CD14-positive monocyte (primary cell): ENCODE measurements around the gene ADAMTSL1. TPM values are rescaled to one million over a fixed set of nuclear protein-coding genes. Genes with fewer than 3 reads are reported as not detected.

ENCODE experiments used
- DNase-seq, 3 donors: peaks; one replicate each; pipeline ENCODE4 v3.0.0-alpha.2; 2011 to 2022
- H2AFZ ChIP-seq: 2 replicates; pipeline ENCODE4 v1.6.0; 2012; ENCODE audit warnings: mild to moderate bottlenecking, low read depth, low read length, inconsistent platforms; ENCODE audit not compliant: insufficient read depth, poor library complexity, severe bottlenecking
- H3K27ac ChIP-seq, 2 donors: 1 replicate in 1 of 2; 2 replicates in 1 of 2; pipeline ENCODE4 v1.5.1; 2012 to 2013; ENCODE audit warnings: low read length in 2 of 2, control low read depth in 1 of 2, inconsistent platforms in 1 of 2, low read depth in 1 of 2, mild to moderate bottlenecking in 1 of 2
- H3K27me3 ChIP-seq, 2 donors: one replicate each; pipeline versions ENCODE4 v1.6.0 to v1.6.1; 2011 to 2013; ENCODE audit warnings: low read length in 2 of 2; ENCODE audit not compliant: control insufficient read depth in 2 of 2, insufficient read depth in 2 of 2
- H3K36me3 ChIP-seq, 2 donors: replicated peaks in 1 of 2; 1 replicate in 1 of 2; 2 replicates in 1 of 2; pipeline versions ENCODE4 v1.5.1 to v1.6.1; 2012 to 2013; ENCODE audit warnings: low read length in 2 of 2, control low read depth in 1 of 2, inconsistent platforms in 1 of 2, mild to moderate bottlenecking in 1 of 2; ENCODE audit not compliant: insufficient read depth in 2 of 2, control insufficient read depth in 1 of 2
- H3K4me1 ChIP-seq, 2 donors: 1 replicate in 1 of 2; 2 replicates in 1 of 2; pipeline versions ENCODE4 v1.5.1 to v1.6.1; 2012 to 2013; ENCODE audit warnings: low read length in 2 of 2, control low read depth in 1 of 2, inconsistent platforms in 1 of 2, mild to moderate bottlenecking in 1 of 2, moderate library complexity in 1 of 2; ENCODE audit not compliant: insufficient read depth in 2 of 2, control insufficient read depth in 1 of 2
- H3K4me2 ChIP-seq: replicated peaks from 2 replicates; pipeline ENCODE3; 2012; ENCODE audit warnings: low read length, moderate library complexity, mild to moderate bottlenecking; ENCODE audit not compliant: poor library complexity, severe bottlenecking; ENCODE audit errors: extremely low read depth
- H3K4me3 ChIP-seq, 3 experiments: fragments of 200-600 bp in 1 of 3; sonication (generic) in 1 of 3; replicated peaks in 1 of 3; 1 replicate in 2 of 3; 2 replicates in 1 of 3; pipeline ENCODE4 v1.5.1; 2011 to 2013; ENCODE audit warnings: low read length in 3 of 3, mild to moderate bottlenecking in 3 of 3, control low read depth in 2 of 3, low read depth in 2 of 3, inconsistent platforms in 1 of 3, moderate library complexity in 1 of 3
- H3K79me2 ChIP-seq: 2 replicates; pipeline ENCODE4 v1.6.0; 2012; ENCODE audit warnings: mild to moderate bottlenecking, control low read depth, inconsistent platforms, low read length, moderate library complexity; ENCODE audit not compliant: insufficient read depth
- H3K9ac ChIP-seq: 2 replicates; pipeline ENCODE4 v1.6.0; 2017; ENCODE audit warnings: low read length, mild to moderate bottlenecking; ENCODE audit not compliant: insufficient read depth, poor library complexity, severe bottlenecking
- H3K9me3 ChIP-seq, 2 donors: replicated peaks in 1 of 2; 1 replicate in 1 of 2; 2 replicates in 1 of 2; pipeline versions ENCODE4 v1.5.1 to v1.6.1; 2012 to 2013; ENCODE audit warnings: low read length in 2 of 2, control low read depth in 1 of 2; ENCODE audit not compliant: control insufficient read depth in 1 of 2, insufficient read depth in 1 of 2
- H4K20me1 ChIP-seq: 2 replicates; pipeline ENCODE4 v1.6.0; 2012; ENCODE audit warnings: mild to moderate bottlenecking, low read length, control low read depth, moderate library complexity; ENCODE audit not compliant: insufficient read depth
- H3K27ac Mint-ChIP-seq, 7 donors: one replicate each; pipeline ENCODE4 v1.8.0; 2020; ENCODE audit warnings: mild to moderate bottlenecking in 7 of 7, mixed read lengths in 7 of 7, moderate library complexity in 6 of 7, inconsistent platforms in 2 of 7
- H3K27me3 Mint-ChIP-seq, 3 donors: one replicate each; pipeline ENCODE4 v1.8.0; 2021 to 2022; ENCODE audit warnings: low read depth in 3 of 3, mild to moderate bottlenecking in 3 of 3, mixed read lengths in 3 of 3, moderate library complexity in 3 of 3, inconsistent platforms in 1 of 3
- H3K36me3 Mint-ChIP-seq, 2 donors: one replicate each; pipeline ENCODE4 v1.8.0; 2020; ENCODE audit warnings: mixed read lengths in 2 of 2, inconsistent platforms in 1 of 2, mild to moderate bottlenecking in 1 of 2
- H3K4me1 Mint-ChIP-seq: one replicate; pipeline ENCODE4 v1.8.0; 2020; ENCODE audit warnings: mild to moderate bottlenecking, mixed read lengths
- H3K4me3 Mint-ChIP-seq, 2 donors: one replicate each; pipeline ENCODE4 v1.8.0; 2020; ENCODE audit warnings: mild to moderate bottlenecking in 2 of 2, mixed read lengths in 2 of 2, moderate library complexity in 1 of 2
- H3K9me3 Mint-ChIP-seq, 7 donors: one replicate each; pipeline ENCODE4 v1.8.0; 2020 to 2022; ENCODE audit warnings: mixed read lengths in 7 of 7, mild to moderate bottlenecking in 6 of 7, moderate library complexity in 6 of 7, inconsistent platforms in 2 of 7
- CTCF ChIP-seq: fragments of 200-600 bp; IDR thresholded peaks from one replicate; pipeline ENCODE4 v1.8.0; 2022; ENCODE audit warnings: antibody characterized with exemption, mild to moderate bottlenecking
- WGBS: methylation state at CpG from one replicate; pipeline ENCODE4 v1.1.5; 2013; ENCODE audit warnings: missing lambda C conversion rate; ENCODE audit not compliant: insufficient coverage; 5-methylcytosine and 5-hydroxymethylcytosine counted together
- intact Hi-C, 2 donors: fragments of 100-400 bp; cut with micrococcal nuclease; formaldehyde crosslinking; loops; one replicate each; pipeline versions ENCODE4 v1.15.0 to v1.15.1; 2023
- polyA plus RNA-seq, 3 donors: library from polyadenylated mRNA; depleted of rRNA in 1 of 3; unstranded in 2 of 3; stranded (reverse) in 1 of 3; fragments of 300-500 nt in 2 of 3; fragments of >200 nt in 1 of 3; fragmentation: Illumina TruSeq in 2 of 3; gene quantifications; 1 replicate in 2 of 3; 2 replicates in 1 of 3; pipeline ENCODE4 v1.2.3, GENCODE V29; 2012 to 2021

Gene ADAMTSL1
- polyA plus RNA-seq, 3 donors, result not detected

DNA sequence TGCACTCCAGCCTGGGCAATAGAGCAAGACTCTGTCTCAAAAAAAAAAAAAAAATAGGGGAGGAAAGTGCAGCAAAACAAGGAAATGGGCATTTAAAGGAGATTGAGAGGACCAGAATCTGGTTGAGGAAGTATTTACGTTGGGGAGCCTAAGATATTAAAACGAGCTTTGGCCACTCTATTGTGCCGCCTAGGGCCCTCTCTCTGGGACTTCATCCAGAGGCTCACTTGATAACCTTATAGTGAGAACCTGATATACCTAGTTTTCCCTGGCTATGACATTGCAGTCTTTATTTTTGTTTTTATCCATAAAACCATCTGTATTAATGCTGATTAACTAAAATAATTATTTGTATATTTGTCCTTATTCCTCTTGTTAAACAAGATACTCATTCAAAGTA lies 345.5 kb downstream of the ADAMTSL1 start:
- Histone ChIP-seq H2AFZ (no peak overlapping the region), H3K4me2 (no peak overlapping the region), H3K36me3 (no peaks in the 10 kb centered on the region), H3K27ac (no peak overlapping the region), H3K27me3 (no peaks in the 10 kb centered on the region), H3K9ac (no peak overlapping the region), H3K79me2 (no peaks in the 10 kb centered on the region), H4K20me1 (no peaks in the 10 kb centered on the region), H3K9me3 (no peaks in the 10 kb centered on the region), H3K4me3 (no peak overlapping the region), H3K4me1 (no peaks in the 10 kb centered on the region)
- H3K27me3 Mint-ChIP-seq, result peaks cover 1 to 7% (median 2%) of the 10 kb centered on the region in 3 donors
- H3K4me1 Mint-ChIP-seq, result no peaks in the 10 kb centered on the region
- H3K4me3 Mint-ChIP-seq, result no peak overlapping the region
- peaks cover 0 to 3% (median 0%) of the 10 kb centered on the region in 7 donors for H3K9me3 Mint-ChIP-seq
- H3K36me3 Mint-ChIP-seq, result no peaks in the 10 kb centered on the region
- 60% methylated on average over 1 of the region's 3 CpGs for WGBS
- no peak for DNase-seq
- TF ChIP-seq CTCF, result no peak
- H3K27ac Mint-ChIP-seq, result no peak overlapping the region
- intact Hi-C loops, result no loop called here

GRCh38 chr9:18820566-18821095 lies 346.7 kb downstream of the ADAMTSL1 start:
- Mint-ChIP-seq H3K9me3 (peaks cover 0 to 3% (median 1%) of the 10 kb centered on the region in 7 donors), H3K36me3 (no peaks in the 10 kb centered on the region), H3K27me3 (peaks cover 1 to 7% (median 2%) of the 10 kb centered on the region in 3 donors), H3K27ac (no peak overlapping the region), H3K4me3 (no peak overlapping the region), H3K4me1 (no peaks in the 10 kb centered on the region)
- 100% methylated on average over 2 of the region's 3 CpGs for WGBS
- Histone ChIP-seq H4K20me1 (no peaks in the 10 kb centered on the region), H2AFZ (no peak overlapping the region), H3K79me2 (no peaks in the 10 kb centered on the region), H3K36me3 (no peaks in the 10 kb centered on the region), H3K9ac (no peak overlapping the region), H3K4me1 (no peaks in the 10 kb centered on the region), H3K4me2 (no peak overlapping the region), H3K27ac (no peak overlapping the region), H3K27me3 (no peaks in the 10 kb centered on the region), H3K4me3 (no peak overlapping the region), H3K9me3 (no peaks in the 10 kb centered on the region)
- no peak for DNase-seq
- TF ChIP-seq CTCF, result no peak
- intact Hi-C loops, result no loop called here
